Karpas-422 (cell line): ENCODE data around the gene M6PR. TPM values are rescaled to one million over a fixed set of nuclear protein-coding genes. Genes with fewer than 3 reads are reported as not detected.

ENCODE experiments used
- DNase-seq: peaks from one replicate; pipeline ENCODE4 v3.0.0-alpha.2; 2015
- H2AFZ ChIP-seq: fragments of 200-600 bp; sonication (generic); 2 replicates; pipeline ENCODE4 v1.6.1; 2014; ENCODE audit warnings: antibody characterized with exemption, low read length, mixed read lengths
- H3K27ac ChIP-seq: fragments of 200-600 bp; sonication (generic); 2 replicates; pipeline ENCODE4 v1.5.1; 2014; ENCODE audit warnings: mild to moderate bottlenecking, low read length, moderate library complexity
- H3K27me3 ChIP-seq: fragments of 200-600 bp; sonication (generic); 2 replicates; pipeline ENCODE4 v1.6.1; 2014; ENCODE audit warnings: low read length, mixed read lengths
- H3K36me3 ChIP-seq: fragments of 200-600 bp; sonication (generic); 2 replicates; pipeline ENCODE4 v1.6.1; 2014; ENCODE audit warnings: low read length, mixed read lengths; ENCODE audit not compliant: insufficient read depth
- H3K4me1 ChIP-seq: fragments of 200-600 bp; sonication (generic); 2 replicates; pipeline ENCODE4 v1.6.1; 2014; ENCODE audit warnings: mild to moderate bottlenecking, low read length, mixed read lengths
- H3K4me2 ChIP-seq: fragments of 200-600 bp; sonication (generic); 2 replicates; pipeline ENCODE4 v1.6.1; 2014; ENCODE audit warnings: low read length, low read depth, mild to moderate bottlenecking; ENCODE audit not compliant: poor library complexity, severe bottlenecking
- H3K4me3 ChIP-seq: fragments of 200-600 bp; sonication (generic); 2 replicates; pipeline ENCODE4 v1.5.1; 2014; ENCODE audit warnings: mild to moderate bottlenecking, antibody characterized with exemption, low read length, mixed read lengths
- H3K79me2 ChIP-seq: fragments of 200-600 bp; sonication (generic); 2 replicates; pipeline ENCODE4 v1.6.1; 2014; ENCODE audit warnings: mild to moderate bottlenecking, low read length, mixed read lengths
- H3K9ac ChIP-seq: fragments of 200-600 bp; sonication (generic); 2 replicates; pipeline ENCODE4 v1.6.0; 2014; ENCODE audit warnings: low read length
- H3K9me2 ChIP-seq: fragments of 200-600 bp; sonication (generic), shearing (Covaris generic); replicated peaks from 2 replicates; pipeline ENCODE4 v1.6.0; 2014; ENCODE audit warnings: mild to moderate bottlenecking, low read length, moderate library complexity; ENCODE audit not compliant: insufficient read depth
- H3K9me3 ChIP-seq: fragments of 300-700, 200-600 bp; sonication (generic); 2 replicates; pipeline ENCODE4 v1.6.1; 2014; ENCODE audit warnings: low read length, mixed read lengths
- H4K20me1 ChIP-seq: fragments of 200-600 bp; sonication (generic); 2 replicates; pipeline ENCODE4 v1.6.1; 2014; ENCODE audit warnings: mild to moderate bottlenecking, antibody characterized with exemption, low read length, low read depth; ENCODE audit not compliant: insufficient read depth
- total RNA-seq: library from RNA; depleted of rRNA; stranded (reverse); fragments of >200 nt; shearing (Covaris generic); gene quantifications from 2 replicates; pipeline ENCODE4 v1.2.3, GENCODE V29; 2014; ENCODE audit warnings: low replicate concordance

The M6PR gene
- total RNA-seq, 1 experiment from 2014 or later: 271 TPM

DNA sequence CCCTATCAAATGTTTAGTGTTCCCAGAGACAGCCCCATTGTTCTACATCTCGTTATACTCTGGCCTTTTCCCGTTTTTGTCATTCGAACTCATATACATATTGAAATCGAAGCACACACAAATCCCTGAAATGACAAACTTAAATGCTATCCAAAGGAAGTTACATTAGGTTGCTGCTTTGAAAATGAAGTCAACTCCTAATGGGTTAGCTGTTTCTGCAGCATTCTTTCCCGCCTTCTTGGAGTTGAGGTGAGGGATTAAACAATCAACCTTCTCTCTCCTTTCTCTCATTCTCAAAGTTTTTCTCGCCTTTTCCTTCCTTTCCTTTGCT, 35.8 kb downstream of the M6PR start:
- no peaks in the 10 kb centered on the region for H3K36me3 ChIP-seq
- H4K20me1 ChIP-seq: no peaks in the 10 kb centered on the region
- no peak overlapping the region for H3K27ac ChIP-seq
- peaks cover 29% of the 10 kb centered on the region for H3K4me1 ChIP-seq
- H2AFZ ChIP-seq: peak overlapping the region; percentile 97; the same call in 1 of the 2 replicates
- H3K27me3 ChIP-seq: no peaks in the 10 kb centered on the region
- H3K9me2 ChIP-seq: no peaks in the 10 kb centered on the region
- DNase-seq: no peak
- H3K4me3 ChIP-seq: peak overlapping the region; percentile 71
- H3K9ac ChIP-seq: peak overlapping the region; percentile 78
- H3K79me2 ChIP-seq: no peaks in the 10 kb centered on the region
- H3K9me3 ChIP-seq: no peaks in the 10 kb centered on the region
- peak overlapping the region; percentile 81 for H3K4me2 ChIP-seq

DNA sequence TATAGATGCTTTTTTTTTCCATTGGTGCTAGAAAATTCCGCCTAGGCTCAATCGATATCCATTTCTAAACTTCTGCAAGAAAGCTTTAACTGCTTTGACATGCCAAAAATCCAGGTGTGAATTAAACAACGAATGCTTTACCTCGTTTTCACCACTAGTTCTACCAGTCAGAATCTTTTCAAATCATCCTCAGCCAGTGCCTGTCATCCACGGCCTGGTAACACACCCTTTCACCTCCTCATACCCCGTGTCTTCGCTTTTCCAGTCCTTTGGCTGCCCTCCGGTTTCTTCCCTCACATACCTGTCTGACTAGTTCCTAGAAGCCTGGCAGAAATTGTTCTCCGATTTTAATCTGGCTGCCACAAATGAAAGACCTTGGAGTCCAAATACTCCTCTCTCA, 36.5 kb downstream of the M6PR start:
- Histone ChIP-seq H3K36me3 (no peaks in the 10 kb centered on the region), H3K27me3 (no peaks in the 10 kb centered on the region), H3K9ac (no peak overlapping the region), H3K4me3 (no peak overlapping the region), H3K9me2 (no peaks in the 10 kb centered on the region), H2AFZ (no peak overlapping the region), H4K20me1 (no peaks in the 10 kb centered on the region), H3K27ac (no peak overlapping the region), H3K4me2 (no peak overlapping the region), H3K79me2 (no peaks in the 10 kb centered on the region), H3K9me3 (no peaks in the 10 kb centered on the region), H3K4me1 (peaks cover 29% of the 10 kb centered on the region)
- peak; percentile 67 for DNase-seq

DNA sequence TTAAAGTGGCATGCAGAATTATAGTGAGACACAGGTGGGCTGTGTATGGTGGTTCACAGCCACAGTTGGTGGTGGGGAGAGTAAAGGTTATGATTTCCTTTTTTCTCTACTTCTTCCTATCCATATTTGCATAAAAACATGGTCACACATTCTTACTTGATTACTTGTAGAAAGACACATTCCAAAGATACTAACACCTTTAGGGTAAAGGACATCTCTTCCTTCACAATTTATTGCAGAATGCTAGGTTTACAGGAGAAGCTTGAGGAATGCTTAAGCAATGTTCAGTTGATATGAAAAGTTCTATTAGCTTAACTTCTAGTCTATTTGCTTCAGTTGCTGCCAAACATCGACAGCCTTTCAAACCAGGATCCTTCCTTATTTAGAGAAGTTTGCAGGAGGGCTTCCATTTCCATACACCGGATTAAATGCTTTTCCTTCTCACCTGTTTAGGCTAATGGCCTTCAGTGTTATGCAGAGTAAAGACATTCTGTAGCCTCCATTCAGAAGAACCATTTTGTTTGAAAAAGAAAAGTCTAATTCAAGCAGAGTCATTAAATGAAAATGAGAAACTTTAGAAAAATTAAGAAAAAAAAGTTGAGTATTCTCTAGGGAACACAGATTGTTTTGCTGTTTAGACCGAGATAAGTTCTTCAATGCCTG, 37.7 kb downstream of the M6PR start:
- Histone ChIP-seq H3K4me2 (no peak overlapping the region), H2AFZ (no peak overlapping the region), H3K79me2 (no peaks in the 10 kb centered on the region)

DNA sequence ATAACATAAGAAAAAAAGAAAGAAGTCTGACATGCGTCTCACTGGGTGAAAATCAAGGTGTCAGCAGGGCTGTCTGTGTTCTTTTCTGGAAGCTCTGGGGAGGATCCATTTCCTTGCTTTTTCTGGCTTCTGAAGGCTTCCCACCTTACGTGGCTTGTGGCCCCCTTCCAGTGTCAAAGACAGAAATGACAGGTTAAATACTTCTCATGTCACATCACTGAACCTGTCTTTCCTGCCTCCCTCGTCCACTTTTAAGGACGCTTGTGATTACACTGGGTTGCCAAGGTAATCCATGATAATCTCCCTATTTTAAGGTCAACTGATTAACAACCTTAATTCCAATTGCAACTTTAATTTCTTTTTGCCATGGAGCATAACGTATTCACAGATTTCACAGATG, 39.7 kb downstream of the M6PR start:
- H2AFZ ChIP-seq: no peak overlapping the region
- no peaks in the 10 kb centered on the region for H4K20me1 ChIP-seq
- no peaks in the 10 kb centered on the region for H3K9me3 ChIP-seq
- no peak overlapping the region for H3K27ac ChIP-seq
- no peak overlapping the region for H3K9ac ChIP-seq
- no peak overlapping the region for H3K4me3 ChIP-seq
- no peak for DNase-seq
- no peaks in the 10 kb centered on the region for H3K27me3 ChIP-seq
- no peaks in the 10 kb centered on the region for H3K9me2 ChIP-seq
- no peak overlapping the region for H3K4me2 ChIP-seq
- H3K79me2 ChIP-seq: no peaks in the 10 kb centered on the region
- H3K4me1 ChIP-seq: peaks cover 28% of the 10 kb centered on the region
- no peaks in the 10 kb centered on the region for H3K36me3 ChIP-seq

More for the DNA sequence above, 37.7 kb downstream of the M6PR start:
- Histone ChIP-seq H3K4me3 (no peak overlapping the region), H3K4me1 (peaks cover 39% of the 10 kb centered on the region), H3K27ac (no peak overlapping the region), H4K20me1 (no peaks in the 10 kb centered on the region), H3K9ac (no peak overlapping the region), H3K36me3 (no peaks in the 10 kb centered on the region), H3K27me3 (no peaks in the 10 kb centered on the region), H3K9me2 (no peaks in the 10 kb centered on the region), H3K9me3 (no peaks in the 10 kb centered on the region)
- no peak for DNase-seq

DNA sequence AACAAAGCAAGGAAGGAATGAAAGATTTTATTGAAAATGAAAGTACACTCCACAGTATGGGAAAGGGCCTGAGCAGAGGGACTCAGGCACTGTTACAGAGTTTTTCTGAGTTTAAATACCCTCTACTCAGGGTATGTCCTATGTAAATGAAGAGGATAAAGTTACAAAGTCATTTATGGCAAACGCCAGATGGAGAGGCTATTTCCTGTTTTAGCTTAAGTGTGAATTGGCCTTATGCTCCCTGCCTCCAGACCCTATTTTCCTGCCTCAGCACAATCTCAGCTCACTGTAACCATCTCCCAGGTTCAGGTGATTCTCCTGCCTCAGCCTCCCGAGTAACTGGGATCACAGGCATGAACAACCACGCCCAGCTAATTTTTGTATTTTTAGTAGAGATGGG, 41.9 kb downstream of the M6PR start:
- Histone ChIP-seq H3K9me2 (no peaks in the 10 kb centered on the region), H2AFZ (no peak overlapping the region), H3K36me3 (no peaks in the 10 kb centered on the region), H3K9ac (no peak overlapping the region), H3K27me3 (no peaks in the 10 kb centered on the region), H3K4me3 (no peak overlapping the region), H4K20me1 (no peaks in the 10 kb centered on the region), H3K27ac (no peak overlapping the region), H3K4me2 (peak overlapping the region; percentile 28), H3K79me2 (no peaks in the 10 kb centered on the region), H3K4me1 (peaks cover 35% of the 10 kb centered on the region), H3K9me3 (no peaks in the 10 kb centered on the region)
- DNase-seq: no peak

DNA sequence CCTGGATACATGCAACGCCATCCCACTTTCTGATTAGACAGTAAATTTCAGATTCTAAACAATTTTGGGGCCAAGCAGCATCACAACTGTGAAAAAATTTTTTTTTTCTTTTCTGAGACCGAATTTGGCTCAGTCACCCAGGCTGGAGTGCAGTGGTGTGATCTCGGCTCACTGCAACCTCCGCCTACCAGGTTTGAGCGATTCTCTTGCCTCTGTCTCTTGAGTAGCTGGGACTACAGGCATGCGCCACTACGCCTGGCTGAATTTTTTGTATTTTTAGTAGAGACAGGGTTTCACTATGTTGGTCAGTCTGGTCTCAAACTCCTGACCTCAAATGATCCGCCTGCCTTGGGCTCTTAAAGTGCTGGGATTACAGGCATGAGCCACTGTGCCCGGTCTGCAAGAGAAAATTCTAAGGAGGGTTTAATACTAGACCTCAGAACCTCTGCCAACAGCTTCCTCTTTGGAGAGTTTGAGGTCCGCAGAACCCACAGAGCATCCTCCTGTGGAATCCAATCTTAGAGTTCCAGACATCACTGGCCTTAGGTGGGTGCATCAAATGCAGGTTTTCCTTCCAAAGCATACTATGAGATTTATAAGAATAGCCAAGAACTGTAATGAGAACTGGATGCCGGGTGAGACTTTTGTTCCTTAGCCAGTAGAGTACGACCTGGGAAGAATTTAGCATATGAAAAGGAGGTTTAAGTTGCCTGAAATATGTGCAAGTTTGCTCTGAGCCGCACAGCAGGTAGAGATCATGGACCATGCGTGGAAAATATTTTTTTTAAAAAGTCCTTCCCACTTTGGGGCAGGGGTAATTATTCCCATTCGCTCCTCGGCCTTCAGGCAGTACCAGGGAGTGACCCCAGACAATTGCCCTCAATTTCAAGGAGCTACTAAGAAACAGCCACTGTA, 42.9 kb downstream of the M6PR start:
- no peak overlapping the region for H3K4me2 ChIP-seq
- no peak overlapping the region for H3K27ac ChIP-seq
- no peak overlapping the region for H2AFZ ChIP-seq
- no peaks in the 10 kb centered on the region for H3K9me3 ChIP-seq
- no peak overlapping the region for H3K4me3 ChIP-seq
- no peaks in the 10 kb centered on the region for H4K20me1 ChIP-seq
- no peaks in the 10 kb centered on the region for H3K9me2 ChIP-seq
- H3K4me1 ChIP-seq: peaks cover 33% of the 10 kb centered on the region
- DNase-seq: peak; percentile 28
- no peak overlapping the region for H3K9ac ChIP-seq
- H3K27me3 ChIP-seq: no peaks in the 10 kb centered on the region
- no peaks in the 10 kb centered on the region for H3K36me3 ChIP-seq
- no peaks in the 10 kb centered on the region for H3K79me2 ChIP-seq

DNA sequence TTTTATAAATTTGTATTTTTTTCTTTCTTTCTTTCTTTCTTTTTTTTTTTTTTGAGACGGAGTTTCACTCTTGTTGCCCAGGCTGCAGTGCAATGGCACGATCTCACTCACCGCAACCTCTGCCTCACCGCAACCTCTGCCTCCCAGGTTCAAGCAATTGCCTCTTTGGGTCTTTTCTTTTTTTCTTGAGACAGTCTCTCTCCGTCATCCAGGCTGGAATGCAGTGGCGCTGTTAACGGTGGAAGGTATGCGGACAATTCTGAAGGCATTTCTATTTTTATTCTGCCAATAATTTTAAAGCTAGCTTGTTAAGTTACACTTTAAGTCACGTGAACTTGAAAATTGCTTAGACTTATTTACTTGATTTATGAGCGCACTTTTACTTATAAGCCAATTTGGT, 43.9 kb downstream of the M6PR start:
- Histone ChIP-seq H3K27ac (no peak overlapping the region), H2AFZ (no peak overlapping the region), H4K20me1 (no peaks in the 10 kb centered on the region), H3K9ac (no peak overlapping the region), H3K79me2 (no peaks in the 10 kb centered on the region), H3K4me2 (no peak overlapping the region), H3K4me1 (peaks cover 30% of the 10 kb centered on the region), H3K9me3 (no peaks in the 10 kb centered on the region), H3K27me3 (no peaks in the 10 kb centered on the region), H3K36me3 (no peaks in the 10 kb centered on the region), H3K4me3 (no peak overlapping the region), H3K9me2 (no peaks in the 10 kb centered on the region)
- DNase-seq: no peak

DNA sequence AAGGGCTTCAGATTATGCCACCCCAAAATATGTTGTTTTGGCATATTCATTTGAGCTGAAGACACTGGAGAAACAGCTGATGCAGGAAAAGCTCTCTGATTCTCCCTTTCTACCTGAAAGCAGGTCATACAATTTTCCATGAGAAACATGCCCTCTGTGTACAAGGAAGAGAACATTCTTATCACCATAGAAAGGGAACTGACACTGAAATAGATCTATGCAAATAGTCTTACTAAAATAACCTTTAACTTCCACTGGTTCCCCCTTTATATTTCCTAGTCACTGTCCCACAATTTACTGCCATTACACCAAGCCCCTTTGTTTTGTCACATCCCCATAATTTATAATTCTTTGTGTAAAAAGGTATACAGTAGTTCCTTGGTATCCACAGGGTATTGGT, 44.8 kb downstream of the M6PR start:
- DNase-seq: no peak
- Histone ChIP-seq H4K20me1 (no peaks in the 10 kb centered on the region), H2AFZ (no peak overlapping the region), H3K36me3 (no peaks in the 10 kb centered on the region), H3K4me1 (peaks cover 30% of the 10 kb centered on the region), H3K4me2 (peak overlapping the region; percentile 12), H3K27me3 (no peaks in the 10 kb centered on the region), H3K4me3 (no peak overlapping the region), H3K79me2 (no peaks in the 10 kb centered on the region), H3K9ac (no peak overlapping the region), H3K27ac (no peak overlapping the region), H3K9me3 (no peaks in the 10 kb centered on the region), H3K9me2 (no peaks in the 10 kb centered on the region)
